Suprapubic skin (tissue), 4 donors: ENCODE data around the gene IL1B. TPM values are rescaled to one million over a fixed set of nuclear protein-coding genes. Genes with fewer than 3 reads are reported as not detected.

Experiments used
- DNase-seq, 2 donors: peaks; one replicate each; pipeline ENCODE4 v3.0.0-alpha.2; 2019; ENCODE audit warnings: low spot score in 2 of 2
- H3K27ac ChIP-seq: fragments of 200-600 bp; sonication (generic); one replicate; pipeline ENCODE4 v1.5.1; 2019
- H3K27me3 ChIP-seq: fragments of 200-600 bp; sonication (generic); one replicate; pipeline ENCODE4 v1.5.1; 2019
- H3K36me3 ChIP-seq: fragments of 200-600 bp; sonication (generic); one replicate; pipeline ENCODE4 v1.5.1; 2019
- H3K4me1 ChIP-seq: fragments of 200-600 bp; sonication (generic); one replicate; pipeline ENCODE4 v1.5.1; 2019
- H3K4me3 ChIP-seq: fragments of 200-600 bp; sonication (generic); one replicate; pipeline ENCODE4 v1.5.1; 2019; ENCODE audit warnings: mild to moderate bottlenecking
- H3K9me3 ChIP-seq: fragments of 200-600 bp; sonication (generic); one replicate; pipeline ENCODE4 v1.5.1; 2019
- CTCF ChIP-seq, 2 donors: fragments of 200-600 bp in 1 of 2; fragments of 450-650 bp in 1 of 2; sonication (generic) in 1 of 2; IDR thresholded peaks; one replicate each; pipeline ENCODE4 v1.5.1; 2016 to 2019; ENCODE audit warnings: antibody characterized with exemption in 2 of 2, mild to moderate bottlenecking in 1 of 2, moderate library complexity in 1 of 2
- EP300 ChIP-seq: sonication (generic); formaldehyde crosslinking; IDR thresholded peaks from one replicate; pipeline ENCODE4 v1.6.1; 2017; ENCODE audit warnings: antibody characterized with exemption
- POLR2A ChIP-seq, 2 donors: fragments of 450-650 bp; IDR thresholded peaks; one replicate each; pipeline ENCODE4 v1.6.1; 2017; ENCODE audit warnings: antibody characterized with exemption in 2 of 2, mild to moderate bottlenecking in 2 of 2, moderate library complexity in 2 of 2
- POLR2AphosphoS5 ChIP-seq, 3 donors: sonication (generic); formaldehyde crosslinking; IDR thresholded peaks; one replicate each; pipeline ENCODE4 v1.6.1; 2017; ENCODE audit warnings: antibody characterized with exemption in 3 of 3
- WGBS: methylation state at CpG from one replicate; pipeline ENCODE4 v1.1.5; 2018; 5-methylcytosine and 5-hydroxymethylcytosine counted together
- total RNA-seq, 4 donors: library from RNA; depleted of rRNA; stranded (reverse); fragments of >200 nt; gene quantifications; one replicate each; pipeline ENCODE4 v1.1.0, GENCODE V29; 2016

IL1B gene
- total RNA-seq, 4 donors from 2014 or later = 1.2 TPM; not detected in 3

GRCh38 chr2:112876971-112877361, 40.4 kb upstream of the IL1B start:
- Histone ChIP-seq H3K4me3 (no peak overlapping the region), H3K27me3 (peaks cover 18% of the 10 kb centered on the region), H3K36me3 (no peaks in the 10 kb centered on the region), H3K9me3 (no peaks in the 10 kb centered on the region), H3K4me1 (no peaks in the 10 kb centered on the region), H3K27ac (no peak overlapping the region)
- TF ChIP-seq POLR2A (IDR thresholded peaks at IDR 0.05) (no peak), POLR2AphosphoS5 (IDR thresholded peaks at IDR 0.05) (no peak), EP300 (no peak), CTCF (IDR thresholded peaks at IDR 0.05) (no peak)
- DNase-seq = no peak
- WGBS = 78% methylated on average over 4 of the region's 4 CpGs

- TF ChIP-seq CTCF (IDR thresholded peaks at IDR 0.05) (no peak), POLR2AphosphoS5 (IDR thresholded peaks at IDR 0.05) (no peak), EP300 (no peak), POLR2A (IDR thresholded peaks at IDR 0.05) (no peak)
- Histone ChIP-seq H3K27ac (no peak overlapping the region), H3K9me3 (no peaks in the 10 kb centered on the region), H3K36me3 (no peaks in the 10 kb centered on the region), H3K27me3 (peaks cover 18% of the 10 kb centered on the region), H3K4me1 (no peaks in the 10 kb centered on the region), H3K4me3 (no peak overlapping the region)
- WGBS = 91% methylated on average over 3 of the region's 3 CpGs
- no peak for DNase-seq
These were observed 39.8 kb upstream of the IL1B start for GRCh38 chr2:112876257-112876970.

- no peak for TF ChIP-seq EP300
- TF ChIP-seq POLR2A (IDR thresholded peaks at IDR 0.05) = no peak
- TF ChIP-seq CTCF (IDR thresholded peaks at IDR 0.05) = no peak
- TF ChIP-seq POLR2AphosphoS5 (IDR thresholded peaks at IDR 0.05) = no peak
- Histone ChIP-seq H3K27ac (no peak overlapping the region), H3K9me3 (no peaks in the 10 kb centered on the region), H3K27me3 (peaks cover 18% of the 10 kb centered on the region), H3K4me1 (peaks cover 35% of the 10 kb centered on the region), H3K4me3 (no peak overlapping the region), H3K36me3 (no peaks in the 10 kb centered on the region)
- no peak for DNase-seq
- 77% methylated on average over 9 of the region's 9 CpGs for WGBS
These were observed 34.6 kb upstream of the IL1B start for GRCh38 chr2:112870841-112871835.

- Histone ChIP-seq H3K27me3 (peaks cover 18% of the 10 kb centered on the region), H3K9me3 (no peaks in the 10 kb centered on the region), H3K4me3 (no peak overlapping the region), H3K27ac (no peak overlapping the region), H3K36me3 (no peaks in the 10 kb centered on the region), H3K4me1 (peaks cover 35% of the 10 kb centered on the region)
- WGBS = 18% methylated on average over 6 of the region's 7 CpGs
- TF ChIP-seq CTCF (IDR thresholded peaks at IDR 0.05) (no peak), POLR2AphosphoS5 (IDR thresholded peaks at IDR 0.05) (no peak), POLR2A (IDR thresholded peaks at IDR 0.05) (no peak), EP300 (no peak)
- peak; percentile 85 to 86 for DNase-seq
These were observed 32.8 kb upstream of the IL1B start for GRCh38 chr2:112869258-112869842.
